22Rv1 (cell line): ENCODE data around the gene KIR3DL1.

ENCODE experiments used
- CTCF ChIP-seq: fragments of 450-650 bp; IDR thresholded peaks from 2 replicates; pipeline ENCODE4 v1.5.1; 2017; ENCODE audit warnings: mild to moderate bottlenecking
- ZFX ChIP-seq: fragments of 450-650 bp; IDR thresholded peaks from 2 replicates; pipeline ENCODE4 v1.6.1; 2017; ENCODE audit warnings: antibody characterized with exemption, borderline replicate concordance

- no peak for TF ChIP-seq CTCF
- no peak for TF ChIP-seq ZFX
These were observed 61.2 kb downstream of the KIR3DL1 start for GRCh38 chr19:54877471-54877870.
